ENCODE measurements around the gene CCSAP. TPM values are rescaled to one million over a fixed set of nuclear protein-coding genes. Genes with fewer than 3 reads are reported as not detected.
A peak's percentile ranks its signal among the peaks of the same experiment; 100 is the strongest.

CCSAP gene
- total and polyA plus RNA-seq, 2 of the 13 experiments (the other 11 are each of a cell fraction or from before 2014, with no cell fraction given): 3.7 to 9.0 TPM

DNA sequence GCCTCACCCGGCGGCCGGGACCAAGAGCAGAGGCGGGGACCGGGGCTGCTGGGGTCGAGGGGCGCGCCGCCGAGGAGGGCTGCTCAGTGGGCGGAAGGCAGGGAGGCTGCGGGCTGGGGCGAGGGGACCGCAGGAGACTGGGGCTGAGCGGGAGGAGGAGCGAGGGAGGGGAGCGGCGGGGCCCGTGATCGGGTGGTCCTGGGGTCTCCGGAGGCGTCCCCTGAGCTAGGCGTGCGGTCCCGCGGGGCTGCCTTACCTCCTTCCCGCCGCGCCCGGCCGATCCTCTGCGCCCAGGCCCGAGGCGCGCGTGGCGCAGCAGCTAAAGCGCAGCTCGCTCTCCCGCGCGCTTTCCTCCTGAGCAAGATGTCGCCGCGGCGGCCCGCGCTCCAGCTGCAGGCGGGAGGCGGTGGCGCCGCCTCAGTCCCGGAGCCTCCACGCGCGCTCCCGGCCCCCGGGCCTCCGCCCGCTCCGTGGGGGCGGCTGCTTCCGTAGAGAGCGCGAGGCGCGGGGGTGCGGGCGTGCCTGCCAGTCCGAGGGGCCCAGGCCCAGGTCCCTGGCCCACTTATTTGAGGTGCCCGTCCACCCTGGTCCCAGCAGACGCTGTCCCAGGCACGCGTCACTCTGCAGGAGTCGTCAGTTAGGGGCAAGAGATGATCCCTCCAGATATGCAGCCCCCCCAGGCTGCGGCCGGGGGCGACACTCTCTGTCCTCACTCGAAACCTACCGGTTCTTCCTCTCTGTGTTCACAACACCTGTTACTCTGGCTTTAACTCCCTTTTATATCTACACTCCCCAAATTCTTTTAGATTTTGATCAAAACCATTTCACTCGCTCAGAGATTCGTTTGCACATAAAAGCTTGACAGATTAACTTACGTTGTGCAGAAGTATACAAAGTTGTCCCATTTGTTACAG lies at the start of gene CCSAP (continued):
- TF ChIP-seq, protein P1, sequence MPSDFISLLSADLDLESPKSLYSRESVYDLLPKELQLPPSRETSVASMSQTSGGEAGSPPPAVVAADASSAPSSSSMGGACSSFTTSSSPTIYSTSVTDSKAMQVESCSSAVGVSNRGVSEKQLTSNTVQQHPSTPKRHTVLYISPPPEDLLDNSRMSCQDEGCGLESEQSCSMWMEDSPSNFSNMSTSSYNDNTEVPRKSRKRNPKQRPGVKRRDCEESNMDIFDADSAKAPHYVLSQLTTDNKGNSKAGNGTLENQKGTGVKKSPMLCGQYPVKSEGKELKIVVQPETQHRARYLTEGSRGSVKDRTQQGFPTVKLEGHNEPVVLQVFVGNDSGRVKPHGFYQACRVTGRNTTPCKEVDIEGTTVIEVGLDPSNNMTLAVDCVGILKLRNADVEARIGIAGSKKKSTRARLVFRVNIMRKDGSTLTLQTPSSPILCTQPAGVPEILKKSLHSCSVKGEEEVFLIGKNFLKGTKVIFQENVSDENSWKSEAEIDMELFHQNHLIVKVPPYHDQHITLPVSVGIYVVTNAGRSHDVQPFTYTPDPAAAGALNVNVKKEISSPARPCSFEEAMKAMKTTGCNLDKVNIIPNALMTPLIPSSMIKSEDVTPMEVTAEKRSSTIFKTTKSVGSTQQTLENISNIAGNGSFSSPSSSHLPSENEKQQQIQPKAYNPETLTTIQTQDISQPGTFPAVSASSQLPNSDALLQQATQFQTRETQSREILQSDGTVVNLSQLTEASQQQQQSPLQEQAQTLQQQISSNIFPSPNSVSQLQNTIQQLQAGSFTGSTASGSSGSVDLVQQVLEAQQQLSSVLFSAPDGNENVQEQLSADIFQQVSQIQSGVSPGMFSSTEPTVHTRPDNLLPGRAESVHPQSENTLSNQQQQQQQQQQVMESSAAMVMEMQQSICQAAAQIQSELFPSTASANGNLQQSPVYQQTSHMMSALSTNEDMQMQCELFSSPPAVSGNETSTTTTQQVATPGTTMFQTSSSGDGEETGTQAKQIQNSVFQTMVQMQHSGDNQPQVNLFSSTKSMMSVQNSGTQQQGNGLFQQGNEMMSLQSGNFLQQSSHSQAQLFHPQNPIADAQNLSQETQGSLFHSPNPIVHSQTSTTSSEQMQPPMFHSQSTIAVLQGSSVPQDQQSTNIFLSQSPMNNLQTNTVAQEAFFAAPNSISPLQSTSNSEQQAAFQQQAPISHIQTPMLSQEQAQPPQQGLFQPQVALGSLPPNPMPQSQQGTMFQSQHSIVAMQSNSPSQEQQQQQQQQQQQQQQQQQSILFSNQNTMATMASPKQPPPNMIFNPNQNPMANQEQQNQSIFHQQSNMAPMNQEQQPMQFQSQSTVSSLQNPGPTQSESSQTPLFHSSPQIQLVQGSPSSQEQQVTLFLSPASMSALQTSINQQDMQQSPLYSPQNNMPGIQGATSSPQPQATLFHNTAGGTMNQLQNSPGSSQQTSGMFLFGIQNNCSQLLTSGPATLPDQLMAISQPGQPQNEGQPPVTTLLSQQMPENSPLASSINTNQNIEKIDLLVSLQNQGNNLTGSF (CRISPR knock-in tag; IDR thresholded peaks at IDR 0.05): 0 out of 2 replicates have a peak, but pooled peaks have one; percentile 38
- peak; percentile 56; the same call in 1 of the 2 replicates for TF ChIP-seq ZNF761 (CRISPR knock-in tag; conservative IDR thresholded peaks at IDR 0.05)
- TF ChIP-seq ATF7-NPFF (CRISPR knock-in tag; IDR thresholded peaks at IDR 0.05; ENCODE audit: low read depth): peak; percentile 80

- Histone ChIP-seq H4K20me1 (ENCODE audit: insufficient read depth, low read length) (no peaks in the 10 kb centered on the region), H3K4me3 (replicated peaks in 1 of 3; ENCODE audit: insufficient read depth in 1 of 3, low read depth in 2 of 3, low read length in 3 of 3) (no peak overlapping the region), H3K4me2 (ENCODE audit: low read depth, low read length) (no peak overlapping the region), H3K9me3 (ENCODE audit: low read length) (no peaks in the 10 kb centered on the region), H3K9ac (ENCODE audit: insufficient read depth, low read depth, low read length) (no peak overlapping the region), H3K27me3 (ENCODE audit: control insufficient read depth in 1 of 2, insufficient read depth in 2 of 2, low read length in 2 of 2) (peaks cover 0 to 14% of the 10 kb centered on the region in 2 experiments; a peak in 2 of 5 replicates), H3K27ac (ENCODE audit: extremely low read length, insufficient read depth, low read length) (no peak overlapping the region), H3K79me2 (ENCODE audit: insufficient read depth, low read length) (no peaks in the 10 kb centered on the region), H3K4me1 (ENCODE audit: insufficient read depth, low read length) (no peaks in the 10 kb centered on the region), H3K36me3 (replicated peaks in 1 of 2; ENCODE audit: control insufficient read depth in 1 of 2, insufficient read depth in 2 of 2, low read length in 2 of 2) (no peaks in the 10 kb centered on the region), H2AFZ (ENCODE audit: low read length) (no peak overlapping the region)
- POLR2A ChIA-PET: no interaction called here
- ATAC-seq (no peak), FAIRE-seq (no peak), DNase-seq (ENCODE audit: low spot score) (no peak)
- BruUV-seq (replicated peaks): no TSS peak
- CTCF ChIA-PET (ENCODE audit: low intra/inter-chr PET ratio, low total read pairs): no interaction called here
- 28% methylated on average over 6 of the region's 7 CpGs for WGBS (ENCODE audit: low lambda C conversion rate)
- intact Hi-C loops (cut with micrococcal nuclease; ENCODE audit: unreplicated experiment) (no loop called here), in situ Hi-C loops (cut with HindIII; ENCODE audit: extremely low pct_ligation_motif_present, low pct_unique_long_range_greater_than_20kb) (no loop called here)
- TF ChIP-seq ZNF446 (CRISPR knock-in tag; IDR thresholded peaks at IDR 0.05) (no peak), ZNF430 (CRISPR knock-in tag; IDR thresholded peaks at IDR 0.05) (no peak), MLLT10 (CRISPR knock-in tag; IDR thresholded peaks at IDR 0.05) (no peak), PHF21A (CRISPR knock-in tag; IDR thresholded peaks at IDR 0.05) (no peak), ZNF616 (CRISPR knock-in tag; IDR thresholded peaks at IDR 0.05; ENCODE audit: low read depth) (no peak), IKZF1 (IDR thresholded peaks at IDR 0.05) (no peak), ZNF367 (CRISPR knock-in tag; IDR thresholded peaks at IDR 0.05; ENCODE audit: borderline replicate concordance) (no peak), SMARCC2 (IDR thresholded peaks at IDR 0.05) (no peak), TOE1 (CRISPR knock-in tag; IDR thresholded peaks at IDR 0.05) (no peak), ZMYM3 (CRISPR knock-in tag; IDR thresholded peaks at IDR 0.05) (no peak), HDAC1 (CRISPR knock-in tag; IDR thresholded peaks at IDR 0.05) (no peak), PRPF4 (IDR thresholded peaks at IDR 0.05; ENCODE audit: low read depth, low read length, poor library complexity, severe bottlenecking) (no peak), NFE2L2 (IDR thresholded peaks at IDR 0.05; ENCODE audit: low read length) (no peak), NFIC (IDR thresholded peaks at IDR 0.05; ENCODE audit: low read length) (no peak), RFX5 (IDR thresholded peaks at IDR 0.05; ENCODE audit: low read depth, low read length) (no peak), ZNF484 (CRISPR knock-in tag; IDR thresholded peaks at IDR 0.05; ENCODE audit: borderline replicate concordance, low read depth) (no peak), ZNF83 (CRISPR knock-in tag; IDR thresholded peaks at IDR 0.05; ENCODE audit: borderline replicate concordance) (no peak), HMG20B (CRISPR knock-in tag; conservative IDR thresholded peaks at IDR 0.05) (no peak)
Measured at GRCh38 chr1:229390130-229390529, 47.3 kb upstream of the CCSAP start.
